K562 (cell line): ENCODE measurements around the gene IFFO2. TPM values are rescaled to one million over a fixed set of nuclear protein-coding genes. Genes with fewer than 3 reads are reported as not detected.

ENCODE experiments used
- DIDO1 ChIP-seq: fragments of 450-650 bp; IDR thresholded peaks from 2 replicates; pipeline ENCODE4 v1.6.1; 2016; ENCODE audit warnings: low read depth, missing biosample characterization, missing genetic modification characterization
- FOXK1 ChIP-seq: sonication (generic); formaldehyde crosslinking; IDR thresholded peaks from 2 replicates; pipeline ENCODE4 v1.8.0; 2022; ENCODE audit warnings: missing genetic modification reagents, mild to moderate bottlenecking, borderline replicate concordance
- MAFG ChIP-seq: fragments of 450-650 bp; conservative IDR thresholded peaks from 2 replicates; pipeline ENCODE4 v1.6.1; 2016; ENCODE audit warnings: missing genetic modification characterization, missing compliant biosample characterization
- MGA ChIP-seq: fragments of 450-650 bp; IDR thresholded peaks from 2 replicates; pipeline ENCODE4 v1.6.1; 2016; ENCODE audit warnings: mild to moderate bottlenecking, moderate library complexity
- RNF219 ChIP-seq: fragments of 250-450 bp; sonication (Bioruptor Pico); IDR thresholded peaks from 2 replicates; pipeline ENCODE4 v1.5.0; 2022; ENCODE audit warnings: mild to moderate bottlenecking
- ZFP36 ChIP-seq: fragments of 150-350 bp; IDR thresholded peaks from 2 replicates; pipeline ENCODE4 v1.6.1; 2018; ENCODE audit warnings: low read length, low read depth; ENCODE audit not compliant: partially characterized antibody
- ZSCAN32 ChIP-seq: fragments of 450-650 bp; formaldehyde crosslinking; IDR thresholded peaks from 2 replicates; pipeline ENCODE4 v1.4.0; 2020; ENCODE audit warnings: mild to moderate bottlenecking, moderate library complexity
- polyA plus RNA-seq, 8 experiments: library from polyadenylated mRNA; depleted of rRNA in 4 of 8; stranded (reverse) in 5 of 8; unstranded in 3 of 8; fragments of >200 nt; fragmentation: Nextera tagmentation in 2 of 8; fragmentation: Illumina TruSeq in 1 of 8; extraction: Ambion mirVana in 2 of 8; extraction: Trizol in 1 of 8; gene quantifications; 2 replicates each; pipeline versions ENCODE4 v1.2.1 to v1.2.3, GENCODE V29; 2011 to 2014; ENCODE audit warnings: inconsistent platforms in 1 of 8, missing spikeins in 1 of 8
- total RNA-seq, 7 experiments: library from RNA; depleted of rRNA in 6 of 7; stranded (reverse); fragments of >200 nt in 6 of 7; fragmentation: Illumina TruSeq in 2 of 7; extraction: Trizol in 2 of 7; gene quantifications; 2 replicates each; pipeline versions ENCODE4 v1.2.1 to v1.2.3, GENCODE V29; 2011 to 2021; ENCODE audit warnings: low replicate concordance in 1 of 7

The IFFO2 gene
- total and polyA plus RNA-seq, 9 of the 15 experiments (the other 6 are each of a cell fraction or from before 2014, with no cell fraction given) = 0.15 to 1.0 (median 0.44) TPM; not detected in 2

GRCh38 chr1:18883636-18884418, 72.6 kb downstream of the IFFO2 start (continued):
- TF ChIP-seq MGA (no peak), RNF219 (CRISPR knock-in tag) (no peak), ZFP36 (no peak), MAFG (tag) (no peak), ZSCAN32 (CRISPR knock-in tag) (no peak), FOXK1 (CRISPR knock-in tag) (no peak), DIDO1 (no peak)
